Stimulated activated CD8-positive, alpha-beta memory T cell treated with anti-CD3 and anti-CD28 coated beads, Interleukin-4, amount 100 ng/mL, for 48 hours (primary cell): Measurements from ENCODE around the gene NUP210.
A peak's percentile ranks its signal among the peaks of the same experiment; 100 is the strongest.
"Not testable (repeated sequence)": the region's sequence is repeated elsewhere in the genome, so short reads cannot be mapped to it uniquely, and the experiment has no call there.

Source experiments
- DNase-seq: peaks from one replicate; pipeline ENCODE4 v3.0.0-alpha.2; 2020

NUP210 gene

DNA sequence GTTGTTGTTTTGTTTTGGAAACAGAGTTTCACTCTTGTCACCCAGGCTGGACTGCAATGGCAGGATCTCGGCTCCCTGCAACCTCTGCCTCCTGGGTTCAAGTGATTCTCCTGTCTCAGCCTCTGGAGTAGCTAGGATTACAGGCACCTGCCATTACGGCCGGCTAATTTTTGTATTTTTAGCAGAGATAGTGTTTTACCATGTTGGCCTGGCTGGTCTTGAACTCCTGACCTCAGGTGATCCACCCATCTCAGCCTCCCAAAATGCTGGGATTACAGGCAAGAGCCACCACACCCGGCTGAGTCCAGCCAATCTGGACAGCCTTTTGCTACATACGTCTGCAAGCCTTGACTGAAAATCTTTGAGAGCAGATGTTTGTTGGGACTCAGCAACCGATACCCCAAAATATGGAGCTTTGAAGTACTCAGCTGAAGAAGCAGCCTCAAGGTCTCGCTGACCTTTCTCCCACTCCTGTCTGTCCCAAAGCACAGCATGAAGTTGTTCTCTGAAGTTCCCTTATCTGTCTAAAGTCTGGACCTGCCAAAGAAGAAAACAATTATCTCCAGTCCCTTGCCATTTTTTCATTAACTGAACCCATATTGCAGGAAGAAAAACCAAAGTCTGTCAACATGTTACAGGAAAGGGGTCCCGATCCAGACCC is 9.6 kb upstream of the NUP210 start:
- no peak for DNase-seq

DNA sequence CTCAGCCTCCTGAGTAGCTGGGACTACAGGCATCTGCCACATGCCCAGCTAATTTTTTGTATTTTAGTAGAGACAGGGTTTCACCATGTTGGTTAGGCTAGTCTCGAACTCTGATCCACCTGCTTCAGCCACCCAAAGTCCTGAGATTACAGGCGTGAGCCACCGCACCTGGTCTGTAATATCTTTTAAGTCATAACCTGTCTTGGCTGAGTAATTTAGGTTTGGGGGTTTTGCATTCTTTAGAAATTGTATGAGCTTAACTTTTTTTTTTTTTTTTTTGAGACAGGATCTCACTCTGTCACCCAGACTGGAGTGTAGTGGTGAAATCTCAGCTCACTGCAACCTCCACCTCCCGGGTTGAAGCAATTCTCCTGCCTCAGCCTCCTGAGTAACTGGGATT is 8.6 kb upstream of the NUP210 start:
- DNase-seq: not testable (repeated sequence)

DNA sequence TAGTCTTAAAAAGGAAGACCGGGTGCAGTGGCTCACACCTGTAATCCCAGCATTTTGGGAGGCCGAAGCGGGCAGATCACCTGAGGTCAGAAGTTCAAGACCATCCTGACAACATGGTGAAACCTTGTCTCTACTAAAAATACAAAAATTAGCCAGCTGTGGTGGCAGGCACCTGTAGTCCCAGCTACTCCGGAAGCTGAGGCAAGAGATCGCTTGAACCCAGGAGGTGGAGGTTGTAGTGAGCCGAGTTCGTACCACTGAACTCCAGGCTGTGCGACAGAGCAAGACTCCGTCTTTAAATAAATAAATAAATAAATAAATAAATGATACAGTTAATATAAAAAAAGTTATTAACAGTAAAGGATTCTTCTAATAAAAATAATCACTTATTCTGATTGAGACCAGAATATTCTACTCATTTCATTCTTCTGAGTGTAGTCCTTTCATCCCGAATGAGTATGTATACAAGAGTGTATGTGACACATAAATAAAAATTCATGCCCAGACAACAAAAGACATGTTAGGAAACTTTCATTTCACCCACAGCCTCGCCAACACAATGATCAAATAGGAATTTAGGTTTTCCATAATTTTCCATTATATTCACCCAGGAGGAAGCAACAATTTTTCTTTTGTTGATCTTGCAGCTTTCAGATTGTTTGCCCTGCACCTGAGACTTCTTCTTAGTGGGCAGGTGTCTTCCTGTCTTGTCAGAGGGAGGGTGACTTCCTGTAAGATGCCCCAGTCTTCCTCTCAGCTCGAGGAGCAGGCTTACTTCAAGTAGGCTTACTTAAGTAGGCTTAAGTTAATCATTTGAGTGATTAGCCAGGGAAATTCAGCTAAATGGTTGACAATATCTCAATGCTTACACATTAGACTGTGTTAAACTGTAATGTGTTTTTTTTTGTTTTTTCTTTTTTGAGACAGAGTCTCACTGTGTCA is 7.8 kb upstream of the NUP210 start:
- DNase-seq: no peak

DNA sequence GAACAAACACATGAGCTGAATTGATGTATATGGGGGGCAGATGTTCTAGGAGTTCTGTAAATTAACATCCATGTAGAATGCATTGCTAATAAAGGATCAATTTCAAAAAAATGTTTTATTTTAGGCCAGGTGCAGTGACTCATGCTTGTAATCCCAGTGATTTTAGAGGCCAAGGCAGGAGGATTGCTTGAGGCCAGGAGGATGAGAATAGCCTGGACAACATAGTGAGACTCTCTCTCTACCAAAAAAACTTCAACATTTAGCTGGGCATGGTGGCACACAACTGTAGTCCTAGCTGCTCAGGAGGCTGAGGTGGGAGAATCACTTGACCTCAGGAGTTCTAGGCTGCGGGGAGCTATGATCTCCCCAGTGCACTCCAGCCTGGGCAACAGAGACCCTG is 6.5 kb upstream of the NUP210 start:
- no peak for DNase-seq

DNA sequence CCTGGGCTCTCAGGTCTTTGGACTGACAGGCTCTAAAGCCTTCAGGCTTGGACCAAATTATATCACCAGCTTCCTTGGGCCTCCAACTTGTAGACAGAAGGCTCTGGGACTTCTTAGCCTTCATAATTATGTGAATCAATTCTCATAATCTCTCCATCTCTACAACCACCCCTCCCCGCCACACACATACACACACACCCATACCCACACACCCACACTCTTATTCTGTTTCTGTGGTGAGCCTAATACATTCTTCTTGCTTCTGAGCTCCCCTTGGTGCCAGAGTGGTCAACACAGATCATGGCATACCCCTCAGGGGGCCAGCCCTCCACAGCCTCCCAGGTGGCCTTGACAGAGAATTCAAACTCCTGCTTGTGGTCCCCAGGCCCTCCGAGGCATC is 5.6 kb upstream of the NUP210 start:
- DNase-seq: no peak

DNA sequence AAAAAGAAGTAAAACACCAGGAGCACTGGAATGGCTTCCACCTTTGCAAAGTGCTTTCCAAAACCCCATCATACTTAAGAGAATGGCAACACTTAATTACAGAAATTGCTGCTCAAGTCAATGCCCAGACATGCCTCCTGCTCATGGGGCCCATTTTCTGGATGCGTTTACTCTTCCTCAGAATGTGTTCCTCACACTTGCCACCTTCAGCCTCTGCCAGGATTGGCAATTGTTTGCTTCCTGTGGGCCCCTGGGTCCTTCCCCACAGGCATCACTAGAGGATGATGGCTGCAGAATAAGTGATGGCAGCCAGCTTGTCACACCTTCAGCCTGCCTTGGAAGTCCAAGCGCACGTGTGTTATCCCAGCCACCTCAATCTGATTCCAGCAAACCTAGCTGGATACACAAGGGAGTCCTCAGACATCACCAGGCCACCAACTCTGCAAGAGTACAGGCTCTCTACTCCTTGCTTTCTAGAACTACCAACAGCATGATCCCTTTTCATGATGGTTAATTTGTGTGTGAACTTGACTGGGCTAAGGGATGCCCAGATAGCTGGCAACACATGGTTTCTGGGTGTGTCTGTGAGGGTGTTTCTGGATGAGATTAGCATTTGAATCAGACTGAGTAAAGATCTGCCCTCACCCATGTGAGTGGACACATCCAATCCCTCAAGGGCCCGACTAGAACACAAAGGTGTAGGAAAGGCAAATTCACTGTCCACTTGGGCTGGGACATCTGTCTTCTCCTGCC is 4.9 kb upstream of the NUP210 start:
- no peak for DNase-seq

DNA sequence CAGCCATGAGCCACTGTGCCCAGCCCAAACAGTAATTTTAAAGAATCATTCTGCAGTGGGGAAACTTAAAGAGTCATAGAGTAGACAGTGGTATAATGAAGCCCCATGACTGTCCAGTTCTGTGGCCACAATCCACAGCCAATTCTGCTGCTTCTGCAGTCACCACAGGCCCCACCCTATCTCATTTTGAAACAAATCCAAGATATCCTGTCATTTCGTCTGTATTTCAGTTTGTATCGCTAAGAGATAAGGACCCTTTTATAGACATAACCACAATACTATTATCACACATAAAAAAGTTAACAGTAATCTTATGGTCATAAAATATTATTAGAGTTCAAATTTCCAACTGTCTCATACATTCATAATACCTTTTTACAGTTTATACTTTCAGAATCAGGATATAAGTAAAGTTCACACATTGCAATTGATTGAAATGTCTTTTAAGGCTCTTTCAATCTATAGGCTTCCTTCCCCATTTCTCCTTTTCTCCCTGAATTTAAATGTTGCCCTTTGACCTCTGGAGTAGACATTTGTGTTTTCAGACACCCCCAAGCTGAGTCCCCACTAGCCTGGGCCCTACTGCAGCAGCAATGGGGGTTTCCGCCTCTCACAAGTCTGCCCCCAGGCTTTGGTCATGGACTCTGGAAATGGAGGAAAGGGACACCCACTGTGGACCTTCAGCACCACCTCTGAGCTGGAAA is 4.2 kb upstream of the NUP210 start:
- no peak for DNase-seq

DNA sequence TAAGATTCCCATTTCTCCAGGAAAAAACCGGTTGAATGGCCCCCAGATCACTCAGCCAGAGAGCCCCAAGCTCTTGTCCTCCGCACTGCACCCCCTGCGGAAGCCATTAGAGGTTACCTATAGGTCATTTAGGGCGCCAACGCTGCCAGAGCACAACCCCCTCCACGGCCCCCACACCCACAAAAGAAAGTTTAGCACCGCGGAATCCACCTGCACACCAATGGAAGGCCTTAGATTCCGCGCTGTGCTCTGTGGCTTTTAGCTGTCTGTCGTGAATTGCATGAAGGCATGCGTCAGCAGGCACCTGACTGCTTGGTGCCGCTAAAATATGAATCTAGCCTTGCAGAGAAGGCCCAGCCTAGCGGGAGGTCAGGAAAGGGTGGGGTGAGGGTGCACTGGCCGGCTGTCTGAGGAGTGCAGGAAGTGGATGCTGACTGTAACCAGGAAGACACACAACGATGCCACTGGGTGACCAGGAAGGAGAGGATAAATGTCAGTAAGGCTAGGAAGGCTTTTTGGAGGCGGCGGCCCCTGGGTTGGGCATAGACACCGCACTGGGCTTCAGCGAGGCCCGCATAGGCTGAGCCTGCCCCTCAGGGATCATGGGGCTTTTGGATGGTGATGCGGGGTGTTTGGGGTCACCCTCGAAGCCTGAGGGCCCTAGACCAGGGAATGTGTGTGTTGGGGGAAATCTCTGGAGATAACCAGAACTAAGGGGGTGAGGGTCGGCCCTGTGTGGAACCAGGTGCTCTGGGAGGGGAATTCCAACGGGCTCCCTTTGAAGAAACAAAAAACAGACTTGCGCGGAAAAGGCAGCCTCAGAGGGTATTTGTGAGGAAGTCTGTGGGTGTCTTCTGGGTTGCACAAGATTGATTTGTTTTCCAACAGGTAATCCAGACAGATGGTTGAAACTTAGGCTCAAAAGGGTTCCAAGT is 976 bp upstream of the NUP210 start:
- DNase-seq: peak; percentile 82

DNA sequence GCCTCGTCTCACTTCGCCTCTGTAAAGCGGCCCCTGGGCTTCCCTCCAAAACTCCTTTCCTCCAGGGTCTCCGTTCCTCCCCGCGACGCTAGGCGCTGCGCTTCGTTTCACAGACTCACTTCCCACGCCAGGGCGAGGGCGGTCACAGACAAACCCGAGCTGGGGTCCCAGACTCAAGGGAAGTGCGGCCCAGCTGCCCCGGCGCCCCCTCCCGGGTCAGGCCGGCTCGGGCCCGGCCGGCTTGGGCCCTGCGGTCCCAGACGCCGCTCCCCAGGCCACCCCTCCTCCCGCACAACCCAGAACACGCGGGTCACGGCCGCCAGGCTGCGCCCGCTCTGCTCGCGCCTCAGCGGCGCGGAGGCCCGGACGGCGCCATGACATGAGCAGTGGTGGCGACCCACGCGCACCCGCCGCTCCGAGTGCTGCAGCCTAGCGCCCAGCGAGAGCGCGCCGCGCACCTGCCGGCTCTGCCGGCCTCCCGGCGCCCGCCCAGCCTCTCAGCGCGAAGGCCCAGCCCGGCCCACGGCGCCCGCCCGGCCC is 547 bp downstream of the NUP210 start:
- peak; percentile 65 for DNase-seq

DNA sequence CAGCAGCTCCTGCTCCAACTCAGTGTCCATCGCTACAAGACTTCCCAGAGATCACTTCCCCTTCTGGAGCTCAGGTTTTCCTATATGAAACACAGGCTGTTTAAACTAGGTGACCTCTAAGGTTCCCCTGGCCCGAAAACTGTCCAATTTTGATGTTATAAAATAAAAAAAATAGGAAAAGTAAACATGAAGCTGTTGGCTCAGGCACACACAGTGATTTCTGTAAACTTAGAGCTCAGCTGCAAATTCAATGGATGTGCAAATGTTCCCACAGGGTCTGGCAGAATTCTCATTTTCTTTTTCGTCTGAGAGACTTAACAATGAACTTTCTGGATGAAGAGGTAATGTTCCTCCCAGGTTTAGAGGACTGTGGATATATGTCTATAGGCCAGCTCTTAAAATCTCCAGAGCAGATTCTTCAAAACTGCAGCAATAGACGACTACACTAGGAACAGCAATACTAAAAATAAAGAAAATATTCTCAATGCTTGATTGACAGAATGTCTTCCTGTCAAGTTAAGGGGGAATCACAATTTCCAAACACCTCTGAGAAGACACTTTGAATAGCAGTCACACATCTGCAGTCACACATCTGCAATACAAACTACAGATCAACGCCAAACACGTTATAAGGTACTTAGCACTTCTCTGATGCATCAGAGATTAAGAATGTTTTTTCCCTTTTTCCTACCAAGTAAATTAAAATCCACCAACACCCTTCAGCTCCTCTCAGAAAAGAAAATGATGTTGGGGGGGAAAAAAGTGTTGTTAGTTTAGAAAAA is 2.8 kb downstream of the NUP210 start:
- DNase-seq: no peak

DNA sequence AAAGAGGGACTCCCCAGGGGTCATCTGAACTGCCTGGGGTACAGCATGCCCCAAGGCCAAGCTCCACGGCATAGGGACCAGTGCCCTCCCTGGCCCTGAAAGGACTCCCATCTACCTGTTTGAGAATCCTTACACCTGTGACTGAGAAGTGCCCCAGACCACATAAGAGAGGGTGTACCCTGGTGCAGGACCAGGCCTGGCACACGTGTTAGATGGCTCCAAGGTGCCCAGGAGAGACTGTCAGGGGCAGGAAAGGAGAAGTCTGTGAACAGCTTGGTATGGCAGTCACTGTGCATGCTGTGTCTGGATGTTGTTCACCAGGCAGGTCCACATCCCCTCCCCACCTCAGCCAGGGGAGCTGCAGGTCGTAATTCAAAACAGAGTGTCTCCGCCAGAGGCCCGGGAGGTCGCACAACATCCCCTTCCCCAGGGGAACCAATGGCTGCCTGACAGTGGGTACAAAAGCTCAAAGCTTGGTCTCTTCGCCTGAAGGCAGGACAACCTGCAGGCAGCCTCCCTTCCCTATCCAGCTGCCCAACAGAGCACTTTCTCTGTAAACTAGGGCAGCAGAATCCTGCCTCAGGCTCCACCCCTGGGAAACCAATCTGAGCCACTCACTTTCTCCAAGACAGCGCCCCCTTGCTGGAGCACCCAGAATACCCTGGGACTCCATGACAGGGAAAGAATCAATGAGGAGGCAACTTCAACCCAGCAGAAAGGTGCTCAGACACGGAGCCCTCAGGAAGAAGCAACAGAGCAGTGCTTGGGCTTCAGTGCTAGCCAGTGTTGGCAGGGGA is 3.9 kb downstream of the NUP210 start:
- peak; percentile 68 for DNase-seq

DNA sequence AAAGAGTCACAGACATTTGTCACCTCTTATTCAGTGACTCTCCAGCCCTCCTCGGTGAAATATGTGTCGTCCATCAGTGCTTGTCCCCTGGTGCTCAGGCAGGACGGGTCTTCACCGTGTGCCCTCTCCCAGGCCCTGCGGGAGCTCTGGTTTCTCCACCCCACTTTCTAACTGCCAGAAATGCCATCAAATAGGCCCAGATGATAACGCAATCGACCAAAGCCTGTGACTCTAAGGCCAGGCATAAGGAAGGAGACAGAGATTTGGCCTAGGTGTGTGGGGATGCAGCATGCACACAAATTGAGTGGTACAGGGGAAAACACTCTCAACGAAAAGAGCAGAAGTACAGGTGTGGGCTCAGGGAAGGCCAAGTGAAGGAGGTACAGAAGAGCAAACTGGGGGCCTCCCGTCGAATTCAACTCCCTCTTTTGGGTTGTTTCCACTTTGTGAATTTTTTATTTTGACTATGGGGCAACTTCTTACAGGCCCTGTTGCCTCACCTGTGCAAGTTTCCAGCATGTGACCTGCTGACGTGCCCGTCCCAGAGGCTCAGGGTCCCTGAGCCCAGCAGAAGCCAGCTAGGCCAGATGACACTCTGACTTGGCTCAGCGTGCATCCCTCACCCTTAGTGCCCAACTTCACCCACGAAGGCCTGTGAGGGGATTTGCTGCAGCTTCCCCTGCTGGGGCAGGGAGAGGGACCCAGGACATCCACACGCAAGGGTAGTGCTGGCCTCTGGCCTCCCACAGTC is 4.7 kb downstream of the NUP210 start:
- no peak for DNase-seq

DNA sequence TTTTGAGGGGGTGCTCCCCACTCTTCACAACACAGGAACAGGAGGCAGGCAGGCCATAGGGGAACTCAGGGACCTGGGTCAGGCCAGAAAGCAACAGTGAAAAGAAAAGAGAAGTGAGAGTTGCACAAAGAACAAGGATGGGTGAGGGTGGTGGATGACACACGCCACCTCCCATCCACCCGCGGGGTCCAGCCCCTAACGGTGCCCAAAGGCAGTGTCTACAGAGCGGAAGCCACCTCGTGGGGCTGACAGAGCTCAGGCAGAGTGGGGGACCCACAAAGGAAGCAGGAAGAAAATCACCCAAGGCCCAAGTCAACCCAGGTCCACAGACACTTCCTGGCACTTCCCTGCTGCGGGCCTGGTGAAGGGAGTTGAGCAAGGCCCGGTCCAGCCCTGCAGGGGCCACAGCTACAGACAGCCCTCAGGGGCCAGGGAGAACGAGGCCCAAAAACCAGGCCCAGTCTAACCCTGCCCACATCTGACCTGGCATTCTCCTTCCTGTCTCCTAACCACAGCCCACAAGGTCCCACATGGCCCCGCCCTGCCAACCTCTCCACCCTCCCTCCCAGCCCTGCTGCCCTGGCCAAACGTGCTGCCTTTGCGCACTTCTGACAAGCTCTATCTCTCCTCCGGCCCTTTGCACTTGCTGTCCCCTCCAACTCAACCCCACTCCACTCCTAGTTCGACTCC is 5.9 kb downstream of the NUP210 start:
- peak; percentile 79 for DNase-seq

DNA sequence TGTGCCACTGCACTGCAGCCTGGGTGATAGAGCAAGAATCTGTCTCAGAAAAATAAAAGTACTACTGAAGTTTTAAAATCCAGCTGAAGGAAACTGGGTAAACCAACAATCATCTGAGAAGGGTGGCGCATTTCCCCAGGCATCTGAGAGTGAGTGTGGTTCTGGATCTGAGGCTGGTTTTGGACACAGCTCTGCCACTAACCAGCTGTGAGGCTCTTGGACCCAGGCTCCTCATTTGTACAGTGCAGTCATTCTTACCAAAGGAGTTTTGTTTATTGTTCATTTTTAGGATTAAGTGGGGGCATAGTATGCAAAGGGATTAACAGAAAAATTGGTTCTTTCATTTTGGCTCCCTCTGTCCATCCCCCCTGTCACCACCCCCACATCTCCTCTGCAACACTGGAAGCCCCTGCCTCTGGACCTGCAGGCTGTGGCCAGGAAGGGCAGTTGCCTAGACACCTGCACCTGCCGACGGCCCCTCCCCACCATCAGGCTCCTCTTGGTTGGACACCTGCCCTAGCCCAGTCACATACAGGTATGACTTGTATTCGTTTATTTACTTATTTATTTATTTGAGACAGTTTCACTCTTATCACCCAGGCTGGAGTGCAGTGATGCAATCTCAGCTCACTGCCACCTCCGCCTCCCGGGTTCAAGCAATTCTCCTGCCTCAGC is 8.8 kb downstream of the NUP210 start:
- DNase-seq: no peak

DNA sequence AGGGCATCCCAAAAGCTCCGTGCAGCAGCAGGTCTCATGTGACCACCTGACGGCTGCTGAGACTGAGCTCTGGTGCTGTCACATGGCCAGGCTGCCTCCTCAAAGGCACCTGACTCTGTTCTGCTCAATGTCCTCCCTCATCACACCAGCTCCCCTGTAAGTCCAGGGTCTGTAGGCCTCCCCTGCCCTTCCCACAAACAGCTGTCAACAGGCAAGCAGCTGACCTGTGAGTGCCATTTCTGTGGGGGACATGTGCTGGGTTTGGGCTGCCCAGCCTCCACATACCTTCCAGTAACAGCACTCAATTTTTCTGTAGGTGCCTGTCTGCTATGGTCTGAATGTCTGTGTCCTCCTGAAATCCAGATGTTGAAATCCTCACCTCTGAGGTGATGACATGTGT is 11.2 kb downstream of the NUP210 start:
- DNase-seq: no peak

DNA sequence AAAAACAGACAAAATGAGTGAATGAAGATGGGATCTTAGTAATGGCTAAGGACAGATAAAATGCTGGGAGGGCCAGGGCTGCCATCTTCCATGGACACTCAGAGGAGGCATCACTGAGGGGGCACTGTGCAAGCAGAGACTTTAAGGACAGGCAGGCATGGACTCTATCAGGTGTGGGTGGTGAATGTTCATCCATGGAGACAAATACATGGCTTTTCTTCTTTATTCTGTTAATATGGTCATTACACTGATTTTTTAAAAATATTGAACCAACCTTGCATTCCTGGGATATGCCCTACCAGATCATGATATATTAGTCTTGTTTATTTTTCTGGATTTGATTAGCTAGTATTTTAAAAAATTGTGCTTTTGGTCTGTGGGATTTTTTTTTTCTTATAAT is 12.2 kb downstream of the NUP210 start:
- DNase-seq: no peak

DNA sequence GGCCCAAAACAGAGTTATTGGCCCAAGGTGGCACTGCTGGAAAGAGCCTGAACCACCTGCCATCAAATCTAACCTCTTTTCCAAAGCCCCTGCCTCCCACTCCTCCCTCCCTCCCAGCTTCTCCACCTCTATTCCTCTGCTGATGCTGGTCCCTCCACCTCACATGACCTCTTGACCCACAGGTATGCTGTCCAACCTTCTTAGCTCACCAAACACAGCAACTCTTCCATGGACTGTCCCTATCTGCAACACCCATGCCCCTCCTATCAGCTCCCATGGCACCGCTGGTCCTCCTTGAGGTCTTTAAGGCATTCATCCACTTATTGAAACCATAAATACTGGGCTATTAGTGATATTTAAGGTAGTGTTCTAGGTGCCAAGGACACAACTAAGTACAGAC is 12.6 kb downstream of the NUP210 start:
- DNase-seq: no peak

DNA sequence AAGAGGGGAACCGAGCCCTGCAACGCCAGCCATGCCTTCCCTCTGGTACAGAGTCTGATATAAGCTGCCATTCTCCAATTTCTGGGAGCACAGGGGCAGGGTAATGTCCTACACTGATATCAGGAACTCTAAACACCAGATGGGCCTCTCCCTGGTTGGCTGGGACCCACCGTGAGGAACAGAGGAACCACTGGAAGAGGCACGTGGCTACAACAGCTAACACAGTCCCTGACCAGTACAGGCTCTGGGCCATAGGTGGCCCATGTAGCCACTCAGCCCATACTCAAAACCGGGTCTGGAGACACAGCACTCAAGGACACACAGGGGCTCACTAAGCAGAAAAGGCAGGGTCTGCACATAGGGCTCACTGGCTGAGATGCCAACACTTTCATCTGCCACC is 13.9 kb downstream of the NUP210 start:
- no peak for DNase-seq
